GM12875 (cell line): ENCODE measurements around the gene CATSPERD.
"Not testable (repeated sequence)": the region's sequence is repeated elsewhere in the genome, so short reads cannot be mapped to it uniquely, and the experiment has no call there.

ENCODE experiments used
- H3K4me3 ChIP-seq: one replicate; pipeline ENCODE4 v1.5.1; 2011; ENCODE audit warnings: low read depth, low read length, control low read depth
- CTCF ChIP-seq: IDR thresholded peaks from 2 replicates; pipeline ENCODE4 v1.5.1; 2011; ENCODE audit warnings: low read depth, mild to moderate bottlenecking, control low read depth, inconsistent platforms, low read length, moderate library complexity, borderline replicate concordance; ENCODE audit not compliant: insufficient read depth

Gene CATSPERD

GRCh38 chr19:5686647-5687359 is 33.6 kb upstream of the CATSPERD start:
- peak overlapping the region; percentile 60 for H3K4me3 ChIP-seq
- TF ChIP-seq CTCF: peak; percentile 93

GRCh38 chr19:5687360-5688198 is 32.9 kb upstream of the CATSPERD start:
- peak overlapping the region; percentile 18 for H3K4me3 ChIP-seq
- TF ChIP-seq CTCF: no peak

GRCh38 chr19:5688262-5688881 is 32.1 kb upstream of the CATSPERD start:
- TF ChIP-seq CTCF: 0 out of 2 replicates have a peak, but pooled peaks have one; percentile 2

GRCh38 chr19:5690125-5690954 is 30.1 kb upstream of the CATSPERD start, which contains the start of gene RPL36:
TSS of gene RPL36 (plus strand) at chr19:5690295. CDS start at chr19:5690508, 213 bp downstream.
- peak within 1 kb of the TSS; percentile 89 for H3K4me3 ChIP-seq
- TF ChIP-seq CTCF: peak; percentile 99

More at GRCh38 chr19:5688262-5688881, 32.1 kb upstream of the CATSPERD start:
- not testable (repeated sequence) for H3K4me3 ChIP-seq

- peak overlapping the region; percentile 89 for H3K4me3 ChIP-seq
- TF ChIP-seq CTCF: no peak
Measured at GRCh38 chr19:5690955-5691821, 29.2 kb upstream of the CATSPERD start.
